OCI-LY1 (cell line): ENCODE data around the gene MUC6.

Source experiments
- H2AFZ ChIP-seq: fragments of 200-600 bp; sonication (generic), shearing (Covaris generic); 2 replicates; pipeline ENCODE4 v1.6.0; 2014; ENCODE audit warnings: antibody characterized with exemption, mild to moderate bottlenecking, low read length
- H3F3A ChIP-seq: fragments of 200-600 bp; sonication (generic), shearing (Covaris generic); 2 replicates; pipeline ENCODE4 v1.6.0; 2014; ENCODE audit warnings: mild to moderate bottlenecking, antibody characterized with exemption, low read length, moderate library complexity; ENCODE audit not compliant: insufficient read depth
- H3K27ac ChIP-seq: fragments of 200-600 bp; sonication (generic); 2 replicates; pipeline ENCODE4 v1.5.1; 2014; ENCODE audit warnings: low read length, mixed run types, mild to moderate bottlenecking, low read depth; ENCODE audit not compliant: poor library complexity, severe bottlenecking
- H3K27me3 ChIP-seq: fragments of 200-600 bp; sonication (generic); 2 replicates; pipeline ENCODE4 v1.6.0; 2014; ENCODE audit warnings: antibody characterized with exemption, mild to moderate bottlenecking, low read length, moderate library complexity; ENCODE audit not compliant: insufficient read depth
- H3K36me3 ChIP-seq: fragments of 200-600 bp; sonication (generic); 2 replicates; pipeline ENCODE4 v1.6.1; 2014; ENCODE audit warnings: mild to moderate bottlenecking, antibody characterized with exemption, low read length, moderate library complexity, mixed read lengths; ENCODE audit not compliant: insufficient read depth
- H3K4me1 ChIP-seq: fragments of 200-600 bp; sonication (generic); 2 replicates; pipeline ENCODE4 v1.5.1; 2014; ENCODE audit warnings: mild to moderate bottlenecking, low read length, moderate library complexity; ENCODE audit not compliant: insufficient read depth, severe bottlenecking
- H3K4me2 ChIP-seq: fragments of 200-600 bp; sonication (generic), shearing (Covaris generic); 2 replicates; pipeline ENCODE4 v1.6.1; 2014; ENCODE audit warnings: low read length
- H3K4me3 ChIP-seq: fragments of 200-600 bp; sonication (generic); 2 replicates; pipeline ENCODE4 v1.5.1; 2014; ENCODE audit warnings: low read length, low read depth, mild to moderate bottlenecking, mixed read lengths; ENCODE audit not compliant: poor library complexity, severe bottlenecking
- H3K79me2 ChIP-seq: fragments of 200-600 bp; shearing (Covaris generic); 2 replicates; pipeline ENCODE4 v1.6.1; 2016; ENCODE audit warnings: mixed run types, low read length, mixed read lengths; ENCODE audit not compliant: insufficient read depth
- H3K9ac ChIP-seq: fragments of 200-600 bp; sonication (generic), shearing (Covaris generic); 2 replicates; pipeline ENCODE4 v1.6.1; 2014; ENCODE audit warnings: mild to moderate bottlenecking, low read length, mixed read lengths
- H3K9me2 ChIP-seq: fragments of 200-600 bp; sonication (generic), shearing (Covaris generic); 2 replicates; pipeline ENCODE4 v1.6.1; 2014; ENCODE audit warnings: low read depth, mild to moderate bottlenecking, low read length, mixed read lengths
- H3K9me3 ChIP-seq: fragments of 200-600 bp; shearing (Covaris generic); 2 replicates; pipeline ENCODE4 v1.6.1; 2014; ENCODE audit warnings: low read length, mixed read lengths
- H4K20me1 ChIP-seq: fragments of 200-600 bp; sonication (generic), shearing (Covaris generic); 2 replicates; pipeline ENCODE4 v1.6.0; 2016; ENCODE audit warnings: mild to moderate bottlenecking, low read length; ENCODE audit not compliant: insufficient read depth
- EZH2 ChIP-seq: fragments of 200-600 bp; sonication (generic), shearing (Covaris generic); IDR thresholded peaks from 2 replicates; pipeline ENCODE4 v1.8.0; 2017; ENCODE audit warnings: borderline replicate concordance, mixed run types, mild to moderate bottlenecking, antibody characterized with exemption, low read length, moderate library complexity, mixed read lengths
- TF ChIP-seq, protein P1 (sequence below): fragments of 200-600 bp; sonication (generic), shearing (Covaris generic); IDR thresholded peaks from 2 replicates; pipeline ENCODE4 v1.5.1; 2017; ENCODE audit warnings: mild to moderate bottlenecking, antibody characterized with exemption, low read length, moderate library complexity, mixed read lengths

Gene MUC6

DNA sequence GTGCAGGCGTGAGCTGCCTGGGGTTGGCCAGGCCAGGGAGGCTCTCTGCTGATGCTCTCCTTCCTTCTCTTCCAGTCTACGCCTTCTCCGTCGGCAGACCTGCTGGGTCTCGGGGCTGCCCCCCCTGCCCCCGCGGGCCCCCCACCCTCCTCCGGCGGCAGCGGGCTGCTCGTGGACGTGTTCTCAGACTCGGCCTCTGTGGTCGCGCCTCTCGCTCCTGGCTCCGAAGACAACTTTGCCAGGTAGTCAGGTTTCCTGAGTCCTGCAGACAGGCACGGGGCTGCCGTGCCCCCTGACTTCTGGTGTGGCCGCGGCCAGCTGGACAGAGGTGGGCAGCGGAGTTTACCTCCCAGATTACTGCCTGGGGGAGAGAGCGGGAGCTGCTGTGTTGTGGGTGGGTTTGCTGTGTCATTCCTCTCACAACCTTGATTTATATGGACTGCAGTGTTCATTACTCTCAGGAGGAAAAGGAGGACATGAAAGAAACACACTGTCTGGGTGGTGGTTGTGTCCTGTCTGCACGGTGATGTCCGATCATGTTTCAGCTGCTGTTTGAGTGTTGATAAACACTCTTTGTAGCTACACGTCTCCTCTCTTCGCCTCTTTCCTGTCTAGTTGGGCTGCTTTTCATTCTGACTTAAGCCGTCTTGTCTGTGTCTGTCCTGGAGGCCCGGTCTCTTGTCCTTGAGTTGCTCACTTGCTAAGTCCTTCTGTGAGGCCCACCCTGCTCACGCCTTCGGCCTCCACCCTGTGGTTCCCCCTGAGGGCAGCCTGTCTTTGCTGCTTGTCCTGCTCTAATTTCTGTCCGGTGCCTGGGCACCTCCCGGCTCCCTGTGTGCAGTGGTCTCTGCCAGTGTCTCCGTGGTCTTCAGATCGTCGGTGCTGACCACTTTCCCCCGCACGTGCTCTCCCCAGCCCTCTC, 35.9 kb downstream of the MUC6 start:
- no peaks in the 10 kb centered on the region for H3K9me2 ChIP-seq
- no peaks in the 10 kb centered on the region for H3K79me2 ChIP-seq
- H3F3A ChIP-seq: no peaks in the 10 kb centered on the region
- no peaks in the 10 kb centered on the region for H3K9me3 ChIP-seq
- peaks cover 46% of the 10 kb centered on the region for H3K36me3 ChIP-seq
- H4K20me1 ChIP-seq: no peaks in the 10 kb centered on the region
- H3K4me1 ChIP-seq: no peaks in the 10 kb centered on the region
- no peak overlapping the region for H3K27ac ChIP-seq
- no peak overlapping the region for H2AFZ ChIP-seq
- no peak overlapping the region for H3K9ac ChIP-seq
- no peak overlapping the region for H3K4me3 ChIP-seq
- TF ChIP-seq EZH2: no peak
- TF ChIP-seq, protein P1, sequence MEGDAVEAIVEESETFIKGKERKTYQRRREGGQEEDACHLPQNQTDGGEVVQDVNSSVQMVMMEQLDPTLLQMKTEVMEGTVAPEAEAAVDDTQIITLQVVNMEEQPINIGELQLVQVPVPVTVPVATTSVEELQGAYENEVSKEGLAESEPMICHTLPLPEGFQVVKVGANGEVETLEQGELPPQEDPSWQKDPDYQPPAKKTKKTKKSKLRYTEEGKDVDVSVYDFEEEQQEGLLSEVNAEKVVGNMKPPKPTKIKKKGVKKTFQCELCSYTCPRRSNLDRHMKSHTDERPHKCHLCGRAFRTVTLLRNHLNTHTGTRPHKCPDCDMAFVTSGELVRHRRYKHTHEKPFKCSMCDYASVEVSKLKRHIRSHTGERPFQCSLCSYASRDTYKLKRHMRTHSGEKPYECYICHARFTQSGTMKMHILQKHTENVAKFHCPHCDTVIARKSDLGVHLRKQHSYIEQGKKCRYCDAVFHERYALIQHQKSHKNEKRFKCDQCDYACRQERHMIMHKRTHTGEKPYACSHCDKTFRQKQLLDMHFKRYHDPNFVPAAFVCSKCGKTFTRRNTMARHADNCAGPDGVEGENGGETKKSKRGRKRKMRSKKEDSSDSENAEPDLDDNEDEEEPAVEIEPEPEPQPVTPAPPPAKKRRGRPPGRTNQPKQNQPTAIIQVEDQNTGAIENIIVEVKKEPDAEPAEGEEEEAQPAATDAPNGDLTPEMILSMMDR: no peak
- no peaks in the 10 kb centered on the region for H3K27me3 ChIP-seq
- no peak overlapping the region for H3K4me2 ChIP-seq

DNA sequence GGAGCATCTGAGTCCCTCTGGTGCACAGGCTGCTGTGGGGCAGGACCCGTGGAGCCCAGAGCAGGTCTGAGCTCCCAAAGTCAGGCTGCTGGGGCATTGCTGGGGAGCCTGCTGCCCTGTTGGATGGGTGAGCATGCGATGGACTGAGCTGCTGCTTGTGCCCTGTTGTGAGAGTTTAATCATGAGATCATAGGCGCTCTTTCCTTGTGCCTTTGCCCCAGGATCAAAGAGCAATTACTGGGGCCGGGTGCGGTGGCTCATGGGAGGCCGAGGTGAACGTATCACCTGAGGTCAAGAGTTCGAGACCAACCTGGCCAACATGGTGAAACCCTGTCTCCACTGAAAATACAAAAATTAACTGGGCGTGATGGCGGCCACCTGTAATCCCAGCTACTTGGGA, 37.5 kb downstream of the MUC6 start:
- no peak overlapping the region for H2AFZ ChIP-seq
- H3K79me2 ChIP-seq: no peaks in the 10 kb centered on the region
- no peaks in the 10 kb centered on the region for H3K27me3 ChIP-seq
- H3K9me2 ChIP-seq: no peaks in the 10 kb centered on the region
- no peaks in the 10 kb centered on the region for H4K20me1 ChIP-seq
- no peak overlapping the region for H3K9ac ChIP-seq
- TF ChIP-seq EZH2: no peak
- TF ChIP-seq, protein P1: no peak
- H3K4me2 ChIP-seq: no peak overlapping the region
- no peaks in the 10 kb centered on the region for H3F3A ChIP-seq
- no peak overlapping the region for H3K27ac ChIP-seq
- peaks cover 43% of the 10 kb centered on the region for H3K36me3 ChIP-seq
- no peaks in the 10 kb centered on the region for H3K4me1 ChIP-seq
- H3K4me3 ChIP-seq: no peak overlapping the region
- no peaks in the 10 kb centered on the region for H3K9me3 ChIP-seq

DNA sequence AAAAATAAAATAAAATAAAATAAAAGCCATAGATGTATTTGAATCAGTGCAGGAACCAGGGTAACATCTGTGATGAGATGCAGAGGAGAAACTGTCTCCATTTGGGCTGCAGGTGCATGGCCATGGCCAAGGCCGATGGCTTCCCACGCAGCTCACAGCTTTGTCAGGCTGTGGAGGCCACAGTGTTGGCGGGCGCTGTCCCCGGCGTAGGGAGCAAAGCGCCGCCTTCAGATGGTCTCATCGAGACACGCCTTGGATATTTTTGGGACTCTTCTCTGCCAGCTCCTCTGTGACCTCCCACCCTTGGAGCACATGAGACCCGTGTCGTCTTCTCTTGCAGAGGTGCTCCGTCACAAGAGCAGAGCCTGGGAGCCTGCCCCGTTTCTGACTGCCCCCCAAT, 38.6 kb downstream of the MUC6 start:
- Histone ChIP-seq H3K9me2 (no peaks in the 10 kb centered on the region), H4K20me1 (no peaks in the 10 kb centered on the region), H3K4me2 (no peak overlapping the region), H3K27me3 (no peaks in the 10 kb centered on the region), H3K4me1 (no peaks in the 10 kb centered on the region), H3K9ac (no peak overlapping the region), H3K9me3 (no peaks in the 10 kb centered on the region), H3K27ac (no peak overlapping the region), H3K79me2 (no peaks in the 10 kb centered on the region), H3K36me3 (peaks cover 41% of the 10 kb centered on the region), H3F3A (no peaks in the 10 kb centered on the region), H3K4me3 (no peak overlapping the region), H2AFZ (no peak overlapping the region)
- TF ChIP-seq EZH2: no peak
- TF ChIP-seq, protein P1: no peak
